ENCODE data around the gene ADCY10. TPM values are rescaled to one million over a fixed set of nuclear protein-coding genes. Genes with fewer than 3 reads are reported as not detected.

Gene ADCY10
- total RNA-seq, 4 donors from 2014 or later: not detected

DNA sequence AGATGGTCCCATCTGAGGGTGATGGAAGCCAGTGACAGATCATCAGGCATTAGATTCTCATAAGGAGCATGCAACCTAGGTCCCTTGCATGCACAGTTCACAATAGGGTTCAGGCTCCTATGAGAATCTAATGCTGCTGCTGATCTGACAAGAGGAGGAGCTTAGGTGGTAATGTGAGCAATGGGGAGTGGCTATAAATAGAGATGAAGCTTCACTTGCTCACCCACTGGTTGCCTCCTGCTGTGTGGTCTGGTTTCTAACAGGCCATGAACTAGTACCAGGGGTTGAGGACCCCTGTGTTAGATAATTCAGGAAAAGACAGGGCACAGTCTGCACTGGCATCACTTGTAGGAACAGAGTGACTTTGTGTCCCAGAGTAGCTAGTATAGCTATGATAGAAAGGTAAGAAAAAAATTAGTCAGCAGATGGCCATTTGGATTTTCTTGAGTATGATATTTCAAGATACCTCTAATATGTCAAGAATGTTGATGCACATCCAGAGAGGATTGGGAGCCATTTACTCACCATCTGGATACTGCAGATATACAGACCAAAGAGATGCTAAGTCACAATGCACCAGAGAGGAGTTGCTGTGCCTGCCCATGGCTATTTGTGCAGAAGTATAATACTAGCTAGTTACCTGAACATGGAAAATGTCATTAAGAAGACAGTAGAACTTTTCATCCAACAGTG, 53.6 kb downstream of the ADCY10 start:
- DNase-seq (ENCODE audit: low spot score in 2 of 2): no peak
- Histone ChIP-seq H3K27ac (no peak overlapping the region), H3K4me1 (no peaks in the 10 kb centered on the region), H3K27me3 (no peaks in the 10 kb centered on the region), H3K9me3 (no peaks in the 10 kb centered on the region), H3K4me3 (no peak overlapping the region), H3K36me3 (no peaks in the 10 kb centered on the region)
- no peak for TF ChIP-seq EP300 (IDR thresholded peaks at IDR 0.05)
- TF ChIP-seq CTCF (IDR thresholded peaks at IDR 0.05): no peak
- no peak for TF ChIP-seq POLR2A (IDR thresholded peaks at IDR 0.05)
- TF ChIP-seq POLR2AphosphoS5 (IDR thresholded peaks at IDR 0.05): no peak

GRCh38 chr1:167856711-167857418, 57.1 kb downstream of the ADCY10 start:
- no peak overlapping the region for H3K27ac ChIP-seq
- TF ChIP-seq POLR2A (IDR thresholded peaks at IDR 0.05) (no peak), POLR2AphosphoS5 (IDR thresholded peaks at IDR 0.05) (no peak), EP300 (IDR thresholded peaks at IDR 0.05) (no peak), CTCF (IDR thresholded peaks at IDR 0.05) (no peak)
- H3K27me3 ChIP-seq: no peaks in the 10 kb centered on the region
- no peaks in the 10 kb centered on the region for H3K4me1 ChIP-seq
- 88% methylated on average over 7 of the region's 7 CpGs for WGBS
- DNase-seq (ENCODE audit: low spot score in 2 of 2): no peak
- H3K9me3 ChIP-seq: no peaks in the 10 kb centered on the region
- H3K36me3 ChIP-seq: no peaks in the 10 kb centered on the region
- H3K4me3 ChIP-seq: no peak overlapping the region

GRCh38 chr1:167854184-167854583, 59.8 kb downstream of the ADCY10 start:
- no peak for DNase-seq (ENCODE audit: low spot score in 2 of 2)
- 80% methylated on average over 5 of the region's 5 CpGs for WGBS
- no peaks in the 10 kb centered on the region for H3K27me3 ChIP-seq
- no peaks in the 10 kb centered on the region for H3K36me3 ChIP-seq
- TF ChIP-seq POLR2AphosphoS5 (IDR thresholded peaks at IDR 0.05) (no peak), EP300 (IDR thresholded peaks at IDR 0.05) (no peak), POLR2A (IDR thresholded peaks at IDR 0.05) (no peak), CTCF (IDR thresholded peaks at IDR 0.05) (no peak)
- no peak overlapping the region for H3K27ac ChIP-seq
- H3K4me1 ChIP-seq: no peaks in the 10 kb centered on the region
- H3K9me3 ChIP-seq: no peaks in the 10 kb centered on the region
- no peak overlapping the region for H3K4me3 ChIP-seq

- no peak overlapping the region for H3K4me3 ChIP-seq
- 83% methylated on average over 7 of the region's 7 CpGs for WGBS
- no peaks in the 10 kb centered on the region for H3K9me3 ChIP-seq
- H3K27ac ChIP-seq: no peak overlapping the region
- DNase-seq (ENCODE audit: low spot score in 2 of 2): no peak
- no peak for TF ChIP-seq EP300 (IDR thresholded peaks at IDR 0.05)
- TF ChIP-seq POLR2AphosphoS5 (IDR thresholded peaks at IDR 0.05): no peak
- TF ChIP-seq CTCF (IDR thresholded peaks at IDR 0.05): no peak
- TF ChIP-seq POLR2A (IDR thresholded peaks at IDR 0.05): no peak
- H3K36me3 ChIP-seq: no peaks in the 10 kb centered on the region
- H3K4me1 ChIP-seq: no peaks in the 10 kb centered on the region
- no peaks in the 10 kb centered on the region for H3K27me3 ChIP-seq
These were observed 64.3 kb downstream of the ADCY10 start for GRCh38 chr1:167849666-167850065.

DNA sequence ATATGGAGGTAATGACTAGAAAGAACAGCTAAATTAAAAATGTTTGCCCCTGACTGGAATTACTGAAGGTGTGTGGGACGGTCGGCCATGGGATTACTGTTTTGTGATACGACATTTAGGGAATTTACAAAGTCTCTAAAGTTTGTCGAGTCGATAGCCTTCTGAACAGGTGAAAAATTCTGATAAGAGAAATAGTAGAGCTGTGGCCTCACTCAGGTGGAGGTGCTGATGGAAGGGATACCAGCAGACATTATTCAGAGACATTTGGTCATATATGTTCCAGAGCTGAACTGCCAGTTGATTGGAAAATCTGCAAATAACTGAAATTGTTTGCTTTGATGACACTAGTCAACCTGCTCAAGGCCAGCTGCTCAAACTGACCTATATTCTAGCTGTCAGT, 71.1 kb downstream of the ADCY10 start:
- Histone ChIP-seq H3K27ac (no peak overlapping the region), H3K4me1 (no peaks in the 10 kb centered on the region), H3K36me3 (no peaks in the 10 kb centered on the region), H3K9me3 (no peaks in the 10 kb centered on the region), H3K4me3 (no peak overlapping the region), H3K27me3 (no peaks in the 10 kb centered on the region)
- 97% methylated on average over 5 of the region's 5 CpGs for WGBS
- no peak for DNase-seq (ENCODE audit: low spot score in 2 of 2)
- TF ChIP-seq EP300 (IDR thresholded peaks at IDR 0.05) (no peak), POLR2A (IDR thresholded peaks at IDR 0.05) (no peak), CTCF (IDR thresholded peaks at IDR 0.05) (no peak), POLR2AphosphoS5 (IDR thresholded peaks at IDR 0.05) (no peak)
